LNCaP clone FGC (cell line): Measurements from ENCODE around the gene OAF.

Experiments
- DNase-seq: peaks from one replicate; pipeline ENCODE4 v3.0.0-alpha.2; 2011; ENCODE audit warnings: low read depth
- H3K4me3 ChIP-seq: 2 replicates; pipeline ENCODE4 v1.5.1; 2011; ENCODE audit warnings: mild to moderate bottlenecking, low read depth, low read length, control low read depth
- TF ChIP-seq, protein P1 (sequence below): IDR thresholded peaks from 2 replicates; pipeline ENCODE4 v1.5.1; 2012; ENCODE audit warnings: mild to moderate bottlenecking; ENCODE audit not compliant: control insufficient read depth, insufficient read depth; ENCODE audit errors: extremely low read depth

OAF gene

GRCh38 chr11:120218695-120219033, 7.8 kb downstream of the OAF start:
- DNase-seq: no peak
- TF ChIP-seq, protein P1, sequence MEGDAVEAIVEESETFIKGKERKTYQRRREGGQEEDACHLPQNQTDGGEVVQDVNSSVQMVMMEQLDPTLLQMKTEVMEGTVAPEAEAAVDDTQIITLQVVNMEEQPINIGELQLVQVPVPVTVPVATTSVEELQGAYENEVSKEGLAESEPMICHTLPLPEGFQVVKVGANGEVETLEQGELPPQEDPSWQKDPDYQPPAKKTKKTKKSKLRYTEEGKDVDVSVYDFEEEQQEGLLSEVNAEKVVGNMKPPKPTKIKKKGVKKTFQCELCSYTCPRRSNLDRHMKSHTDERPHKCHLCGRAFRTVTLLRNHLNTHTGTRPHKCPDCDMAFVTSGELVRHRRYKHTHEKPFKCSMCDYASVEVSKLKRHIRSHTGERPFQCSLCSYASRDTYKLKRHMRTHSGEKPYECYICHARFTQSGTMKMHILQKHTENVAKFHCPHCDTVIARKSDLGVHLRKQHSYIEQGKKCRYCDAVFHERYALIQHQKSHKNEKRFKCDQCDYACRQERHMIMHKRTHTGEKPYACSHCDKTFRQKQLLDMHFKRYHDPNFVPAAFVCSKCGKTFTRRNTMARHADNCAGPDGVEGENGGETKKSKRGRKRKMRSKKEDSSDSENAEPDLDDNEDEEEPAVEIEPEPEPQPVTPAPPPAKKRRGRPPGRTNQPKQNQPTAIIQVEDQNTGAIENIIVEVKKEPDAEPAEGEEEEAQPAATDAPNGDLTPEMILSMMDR: no peak
- no peak overlapping the region for H3K4me3 ChIP-seq

GRCh38 chr11:120219232-120219937, 8.6 kb downstream of the OAF start:
- no peak overlapping the region for H3K4me3 ChIP-seq
- TF ChIP-seq, protein P1: no peak
- DNase-seq: no peak

- no peak overlapping the region for H3K4me3 ChIP-seq
- TF ChIP-seq, protein P1: no peak
- DNase-seq: no peak
Observed at GRCh38 chr11:120219938-120220746, 9.3 kb downstream of the OAF start.

- DNase-seq: no peak
- H3K4me3 ChIP-seq: no peak overlapping the region
- TF ChIP-seq, protein P1: no peak
Observed at GRCh38 chr11:120220747-120221037, 9.9 kb downstream of the OAF start.

DNA sequence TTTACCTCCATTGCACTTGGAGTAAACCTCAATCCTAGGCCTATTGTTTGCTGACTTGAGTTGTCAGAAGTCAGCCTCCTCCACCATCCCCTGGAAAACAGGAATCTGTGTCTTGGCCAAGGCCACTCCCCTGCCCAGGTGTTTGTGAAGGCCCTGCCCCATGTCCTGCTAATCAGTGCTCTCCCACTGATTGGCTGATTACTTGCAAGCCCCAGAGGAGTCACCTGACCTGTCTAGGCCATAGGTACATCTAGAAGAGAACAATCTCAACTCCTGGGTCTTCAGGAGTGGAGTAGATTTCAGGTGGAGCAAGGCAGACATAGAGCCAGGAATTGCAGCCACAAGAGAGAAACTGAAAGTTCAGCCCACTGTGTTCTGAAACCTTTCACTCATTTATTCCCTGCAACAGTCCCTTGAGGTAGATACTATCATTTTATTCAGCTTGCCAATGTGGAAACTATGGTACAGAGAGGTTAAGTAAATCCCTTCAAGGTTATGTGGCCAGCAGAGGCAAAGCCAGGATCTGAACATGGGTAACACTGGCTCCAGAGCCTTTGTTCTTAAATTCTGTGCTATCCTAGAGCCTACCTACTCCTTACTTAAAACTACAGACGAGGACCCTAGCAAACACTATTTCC, 10.4 kb downstream of the OAF start:
- DNase-seq: no peak
- TF ChIP-seq, protein P1: no peak

DNA sequence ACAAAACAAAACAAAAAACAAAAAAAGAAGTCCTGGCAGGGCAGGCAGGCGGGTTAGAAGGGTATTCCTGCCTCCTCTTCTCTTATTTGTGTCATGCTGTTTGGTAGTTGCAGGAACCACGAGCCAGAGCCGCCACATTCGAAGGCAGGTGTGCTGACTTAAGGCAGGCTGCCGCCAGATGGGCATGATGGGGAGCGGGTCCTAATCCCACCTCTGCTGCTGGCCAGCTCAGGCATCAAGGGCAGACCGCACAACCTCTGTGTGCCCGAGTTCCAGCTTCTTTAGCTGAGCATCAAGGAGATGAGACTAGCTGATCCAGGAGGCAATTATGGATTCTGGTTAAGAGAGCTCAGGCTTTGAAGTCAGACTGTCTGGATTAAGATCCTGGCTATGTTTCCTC, 12.1 kb downstream of the OAF start:
- H3K4me3 ChIP-seq: no peak overlapping the region
- TF ChIP-seq, protein P1: no peak
- no peak for DNase-seq

More for the DNA sequence above, 10.4 kb downstream of the OAF start:
- H3K4me3 ChIP-seq: no peak overlapping the region

GRCh38 chr11:120223793-120224192, 13.0 kb downstream of the OAF start:
- no peak for DNase-seq
- H3K4me3 ChIP-seq: no peak overlapping the region
- TF ChIP-seq, protein P1: no peak
